Activated CD4-positive, alpha-beta memory T cell treated with anti-CD3 and anti-CD28 coated beads for 36 hours (primary cell): ENCODE data around the gene ATP2C2. TPM values are rescaled to one million over a fixed set of nuclear protein-coding genes. Genes with fewer than 3 reads are reported as not detected.

Experiments
- CTCF ChIA-PET: fragments of 350-600 bp; sonication (Branson Sonifier 250); formaldehyde crosslinking; loops from one replicate; lab custom pipeline; 2021; ENCODE audit warnings: antibody characterized with exemption, inconsistent platforms; lab: Charles Lee
- POLR2A ChIA-PET: fragments of 350-600 bp; sonication (Branson Sonifier 250); formaldehyde crosslinking; loops from one replicate; lab custom pipeline; 2021; ENCODE audit warnings: antibody characterized with exemption; lab: Charles Lee
- DNase-seq: peaks from one replicate; pipeline ENCODE4 v3.0.0-alpha.2; 2020
- H3K27ac Mint-ChIP-seq: one replicate; pipeline ENCODE4 v1.8.0; 2021; ENCODE audit warnings: mixed read lengths
- H3K27me3 Mint-ChIP-seq: one replicate; pipeline ENCODE4 v1.8.0; 2021; ENCODE audit warnings: mixed read lengths
- H3K36me3 Mint-ChIP-seq: one replicate; pipeline ENCODE4 v1.8.0; 2021; ENCODE audit warnings: mixed read lengths
- H3K4me1 Mint-ChIP-seq: one replicate; pipeline ENCODE4 v1.8.0; 2021; ENCODE audit warnings: low read depth, mixed read lengths
- H3K4me3 Mint-ChIP-seq: one replicate; pipeline ENCODE4 v1.8.0; 2021; ENCODE audit warnings: mild to moderate bottlenecking, mixed read lengths
- H3K9me3 Mint-ChIP-seq: one replicate; pipeline ENCODE4 v1.8.0; 2021; ENCODE audit warnings: mixed read lengths
- intact Hi-C: fragments of 100-400 bp; cut with micrococcal nuclease; formaldehyde crosslinking; loops from one replicate; pipeline ENCODE4 v1.15.1; 2023
- total RNA-seq, 2 experiments: library from RNA; stranded (reverse); gene quantifications; one replicate each; pipeline ENCODE4 v1.2.3, GENCODE V29; 2021

ATP2C2 gene
- total RNA-seq = not detected

GRCh38 chr16:84368308-84368996 lies at the start of gene ATP2C2:
TSS of gene ATP2C2 (plus strand) at chr16:84368538. CDS start at chr16:84368616, 78 bp downstream.
- Mint-ChIP-seq H3K4me3 (no peak within 1 kb of the TSS), H3K27ac (no peak within 1 kb of the TSS), H3K27me3 (peaks cover 39% of the 10 kb centered on the region), H3K36me3 (no peaks in the 10 kb centered on the region), H3K9me3 (no peaks in the 10 kb centered on the region), H3K4me1 (peaks cover 14% of the 10 kb centered on the region)
- POLR2A ChIA-PET = no interaction called here
- CTCF ChIA-PET = interaction anchor here (0.6 to 1.0 kb wide), 2 partner anchors 92 to 414 kb away, joined by 3 to 4 read pairs; no protein-coding TSS in a partner anchor
- no peak for DNase-seq
- intact Hi-C loops = no loop called here

- no peaks in the 10 kb centered on the region for H3K4me1 Mint-ChIP-seq
- no peaks in the 10 kb centered on the region for H3K36me3 Mint-ChIP-seq
- DNase-seq = no peak
- H3K27me3 Mint-ChIP-seq = peaks cover 7% of the 10 kb centered on the region
- POLR2A ChIA-PET = no interaction called here
- CTCF ChIA-PET = no interaction called here
- no peak overlapping the region for H3K27ac Mint-ChIP-seq
- no peak overlapping the region for H3K4me3 Mint-ChIP-seq
- intact Hi-C loops = no loop called here
- peaks cover 11% of the 10 kb centered on the region for H3K9me3 Mint-ChIP-seq
Observed at GRCh38 chr16:84319146-84319760, 49.1 kb upstream of the ATP2C2 start.

DNA sequence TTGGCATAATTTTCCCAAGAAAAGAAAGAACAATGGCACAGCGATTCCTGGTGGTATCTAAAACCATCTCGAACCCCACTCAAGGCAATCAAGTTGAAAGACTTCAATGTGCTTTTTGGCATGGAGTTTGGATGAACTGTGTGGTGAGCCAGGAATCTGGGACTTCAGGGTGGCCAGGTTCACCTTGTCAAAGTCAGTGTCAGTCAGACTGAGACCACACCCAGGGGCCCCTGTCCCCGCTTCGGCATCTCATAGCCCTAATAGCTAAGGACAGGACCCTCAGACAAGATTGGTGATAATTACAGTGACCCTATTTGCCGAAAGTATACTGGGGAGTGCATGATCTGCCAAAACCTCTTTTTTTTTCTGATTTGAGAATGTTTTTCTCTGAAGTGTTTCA lies 47.8 kb upstream of the ATP2C2 start:
- POLR2A ChIA-PET = no interaction called here
- intact Hi-C loops = no loop called here
- Mint-ChIP-seq H3K4me3 (no peak overlapping the region), H3K27ac (no peak overlapping the region), H3K4me1 (no peaks in the 10 kb centered on the region), H3K9me3 (peaks cover 11% of the 10 kb centered on the region), H3K36me3 (no peaks in the 10 kb centered on the region), H3K27me3 (peaks cover 6% of the 10 kb centered on the region)
- CTCF ChIA-PET = no interaction called here
- DNase-seq = no peak

GRCh38 chr16:84321932-84322331 lies 46.4 kb upstream of the ATP2C2 start:
- intact Hi-C loops = no loop called here
- no peak overlapping the region for H3K4me3 Mint-ChIP-seq
- H3K9me3 Mint-ChIP-seq = peaks cover 11% of the 10 kb centered on the region
- H3K36me3 Mint-ChIP-seq = no peaks in the 10 kb centered on the region
- peaks cover 2% of the 10 kb centered on the region for H3K27me3 Mint-ChIP-seq
- POLR2A ChIA-PET = no interaction called here
- H3K27ac Mint-ChIP-seq = no peak overlapping the region
- no peaks in the 10 kb centered on the region for H3K4me1 Mint-ChIP-seq
- no peak for DNase-seq
- CTCF ChIA-PET = no interaction called here

GRCh38 chr16:84322749-84323148 lies 45.6 kb upstream of the ATP2C2 start:
- intact Hi-C loops = no loop called here
- Mint-ChIP-seq H3K4me1 (no peaks in the 10 kb centered on the region), H3K27ac (no peak overlapping the region), H3K36me3 (no peaks in the 10 kb centered on the region), H3K27me3 (peaks cover 2% of the 10 kb centered on the region), H3K9me3 (peaks cover 9% of the 10 kb centered on the region), H3K4me3 (no peak overlapping the region)
- no peak for DNase-seq
- CTCF ChIA-PET = no interaction called here
- POLR2A ChIA-PET = no interaction called here

DNA sequence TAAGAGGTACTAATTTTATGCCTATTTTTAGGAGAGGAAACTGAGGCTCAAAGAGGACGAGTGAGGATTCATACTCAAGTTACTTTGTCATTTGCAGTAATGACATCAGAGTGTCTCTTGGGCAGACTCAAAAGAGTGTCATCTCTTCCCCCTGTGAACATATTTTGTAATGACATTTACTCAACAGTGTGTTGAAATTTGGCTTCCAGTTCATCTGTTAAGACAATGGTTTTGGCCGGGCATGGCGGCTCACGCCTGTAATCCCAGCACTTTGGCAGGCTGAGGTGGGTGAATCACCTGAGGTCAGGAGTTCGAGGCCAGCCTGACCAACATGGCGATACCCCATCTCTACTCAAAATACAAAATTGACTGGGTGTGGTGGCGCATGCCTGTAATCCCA lies 44.7 kb upstream of the ATP2C2 start:
- POLR2A ChIA-PET = no interaction called here
- intact Hi-C loops = no loop called here

GRCh38 chr16:84324434-84325262 lies 43.7 kb upstream of the ATP2C2 start:
- no peaks in the 10 kb centered on the region for H3K9me3 Mint-ChIP-seq
- no peak overlapping the region for H3K4me3 Mint-ChIP-seq
- no peak for DNase-seq
- ChIA-PET CTCF (no interaction called here), POLR2A (no interaction called here)
- peaks cover 2% of the 10 kb centered on the region for H3K27me3 Mint-ChIP-seq
- no peaks in the 10 kb centered on the region for H3K36me3 Mint-ChIP-seq
- intact Hi-C loops = no loop called here
- H3K27ac Mint-ChIP-seq = no peak overlapping the region
- no peaks in the 10 kb centered on the region for H3K4me1 Mint-ChIP-seq

More for the DNA sequence above, 44.7 kb upstream of the ATP2C2 start:
- no peak for DNase-seq
- no peaks in the 10 kb centered on the region for H3K36me3 Mint-ChIP-seq
- CTCF ChIA-PET = no interaction called here
- peaks cover 2% of the 10 kb centered on the region for H3K27me3 Mint-ChIP-seq
- no peak overlapping the region for H3K27ac Mint-ChIP-seq
- H3K9me3 Mint-ChIP-seq = peaks cover 4% of the 10 kb centered on the region
- no peaks in the 10 kb centered on the region for H3K4me1 Mint-ChIP-seq
- no peak overlapping the region for H3K4me3 Mint-ChIP-seq

GRCh38 chr16:84326545-84326944 lies 41.8 kb upstream of the ATP2C2 start:
- POLR2A ChIA-PET = no interaction called here
- no peak overlapping the region for H3K27ac Mint-ChIP-seq
- no peaks in the 10 kb centered on the region for H3K9me3 Mint-ChIP-seq
- no peaks in the 10 kb centered on the region for H3K4me1 Mint-ChIP-seq
- no peak for DNase-seq
- no peak overlapping the region for H3K4me3 Mint-ChIP-seq
- H3K36me3 Mint-ChIP-seq = no peaks in the 10 kb centered on the region
- intact Hi-C loops = no loop called here
- CTCF ChIA-PET = no interaction called here
- H3K27me3 Mint-ChIP-seq = peaks cover 2% of the 10 kb centered on the region

DNA sequence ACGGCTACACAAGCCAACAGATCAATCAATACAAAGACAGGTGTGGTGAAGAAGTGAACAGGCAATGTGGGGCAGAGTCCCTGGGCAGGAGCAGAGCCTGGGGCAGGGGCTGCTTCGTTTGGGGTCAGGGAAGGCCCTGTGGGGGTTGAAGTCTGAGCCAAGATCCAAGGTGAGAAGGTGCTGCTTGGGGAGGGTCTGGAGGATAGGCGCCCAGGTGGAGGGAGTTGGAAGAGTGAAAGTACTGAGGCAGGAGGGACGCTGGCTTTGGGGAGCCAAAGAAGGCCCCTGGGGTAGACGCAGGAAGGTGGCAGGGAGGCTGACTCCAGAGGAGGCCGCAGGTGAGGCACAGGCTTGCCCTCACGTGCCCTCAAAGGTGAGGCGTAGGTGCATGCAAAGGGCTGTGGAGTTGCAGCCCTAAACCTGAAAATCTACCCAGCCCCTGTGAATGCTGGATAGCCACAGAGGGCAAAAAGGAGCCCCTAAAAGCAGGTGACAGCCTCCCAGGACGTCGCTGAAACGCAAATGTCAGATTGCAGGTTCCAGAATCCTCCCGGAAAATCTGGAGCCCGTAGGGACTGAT lies 40.3 kb upstream of the ATP2C2 start:
- CTCF ChIA-PET = no interaction called here
- no peak for DNase-seq
- no peak overlapping the region for H3K4me3 Mint-ChIP-seq
- H3K27ac Mint-ChIP-seq = no peak overlapping the region
- no peaks in the 10 kb centered on the region for H3K27me3 Mint-ChIP-seq
- POLR2A ChIA-PET = no interaction called here
- intact Hi-C loops = no loop called here
- H3K36me3 Mint-ChIP-seq = no peaks in the 10 kb centered on the region
- H3K9me3 Mint-ChIP-seq = no peaks in the 10 kb centered on the region
- no peaks in the 10 kb centered on the region for H3K4me1 Mint-ChIP-seq

DNA sequence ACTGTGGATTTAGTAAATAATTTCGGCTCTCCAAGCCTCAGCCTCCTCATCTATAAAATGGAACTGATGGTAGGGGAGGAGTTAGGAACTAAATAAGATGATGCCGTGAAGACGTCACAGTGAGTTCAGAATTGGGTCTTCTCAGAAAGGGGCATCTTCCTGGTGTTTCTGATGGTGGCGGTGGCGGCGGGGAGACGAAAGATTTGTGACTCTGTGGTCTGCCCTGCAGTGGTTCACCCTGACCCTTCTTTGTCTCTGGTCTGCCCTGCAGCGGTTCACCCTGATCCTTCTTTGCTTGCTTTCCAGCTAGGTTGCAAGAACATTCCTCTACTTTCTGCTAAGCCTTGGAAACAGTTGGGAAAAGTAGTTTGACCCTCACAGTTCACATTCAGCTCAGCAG lies 39.3 kb upstream of the ATP2C2 start:
- ChIA-PET CTCF (no interaction called here), POLR2A (no interaction called here)
- Mint-ChIP-seq H3K27ac (no peak overlapping the region), H3K4me3 (no peak overlapping the region), H3K9me3 (no peaks in the 10 kb centered on the region), H3K27me3 (no peaks in the 10 kb centered on the region), H3K36me3 (no peaks in the 10 kb centered on the region), H3K4me1 (no peaks in the 10 kb centered on the region)
- intact Hi-C loops = no loop called here
- no peak for DNase-seq

DNA sequence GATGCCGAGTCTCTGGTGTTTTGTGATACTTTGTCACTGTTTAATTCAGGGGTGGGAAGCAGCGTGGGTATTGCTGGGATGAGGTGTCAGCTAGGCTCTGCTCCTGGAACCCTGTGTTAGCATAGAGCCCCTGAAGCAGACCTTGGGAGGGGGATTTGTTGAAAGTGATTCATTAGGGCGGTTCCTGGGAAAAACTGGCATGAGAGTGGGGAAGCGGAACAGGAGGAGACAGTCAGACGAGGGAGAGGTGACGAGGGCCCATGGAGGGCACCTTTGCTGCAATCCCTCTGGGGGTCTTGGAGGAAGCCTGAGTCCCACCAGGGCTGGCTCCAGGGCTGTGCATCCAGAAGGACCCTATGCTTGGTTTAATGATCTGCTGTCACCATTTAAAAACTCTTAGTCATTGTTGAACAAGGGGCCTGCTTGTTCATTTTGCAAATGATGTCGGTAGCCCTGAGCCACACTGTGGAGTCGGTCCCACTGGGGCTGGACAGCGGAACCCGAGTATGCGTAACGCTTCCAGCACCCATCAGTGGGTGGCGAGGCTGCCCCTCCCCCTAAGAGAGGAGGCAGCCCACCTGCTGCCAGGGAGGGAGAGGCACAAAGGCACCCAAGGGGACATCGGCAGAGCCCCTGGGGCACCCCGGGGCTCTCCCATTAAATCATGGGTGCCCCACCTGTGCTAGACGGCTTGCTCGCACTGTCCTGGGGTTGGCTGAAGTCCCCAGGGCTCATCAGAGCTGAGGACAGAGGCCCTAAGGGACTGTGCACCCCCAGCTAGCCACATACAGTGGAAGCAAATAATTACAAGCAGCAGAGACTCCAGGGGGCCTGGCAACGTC lies 38.3 kb upstream of the ATP2C2 start:
- no peak for DNase-seq
- Mint-ChIP-seq H3K27me3 (no peaks in the 10 kb centered on the region), H3K4me1 (no peaks in the 10 kb centered on the region), H3K4me3 (no peak overlapping the region), H3K27ac (no peak overlapping the region), H3K9me3 (no peaks in the 10 kb centered on the region), H3K36me3 (no peaks in the 10 kb centered on the region)
- ChIA-PET CTCF (no interaction called here), POLR2A (no interaction called here)
- intact Hi-C loops = no loop called here

- Mint-ChIP-seq H3K9me3 (peaks cover 4% of the 10 kb centered on the region), H3K36me3 (peaks cover 2% of the 10 kb centered on the region), H3K4me3 (no peak overlapping the region), H3K27ac (no peak overlapping the region), H3K27me3 (no peaks in the 10 kb centered on the region), H3K4me1 (no peaks in the 10 kb centered on the region)
- intact Hi-C loops = no loop called here
- POLR2A ChIA-PET = no interaction called here
- DNase-seq = no peak
- CTCF ChIA-PET = no interaction called here
Observed at GRCh38 chr16:84330685-84331050, 37.7 kb upstream of the ATP2C2 start.
